Measurements from ENCODE around the gene IGF1R.
"Not testable (repeated sequence)": the region's sequence is repeated elsewhere in the genome, so short reads cannot be mapped to it uniquely, and the experiment has no call there.

The IGF1R gene

GRCh38 chr15:98647774-98648653, at the start of gene IGF1R:
Gene IGF1R, plus strand, starts transcription at chr15:98648539. Its CDS starts 1,043 bp downstream, at chr15:98649582.
- peak; percentile 75 to 77 for DNase-seq (ENCODE audit: low read depth in 2 of 2)

GRCh38 chr15:98599909-98600691, 48.2 kb upstream of the IGF1R start:
- DNase-seq (ENCODE audit: low read depth in 2 of 2): no peak

GRCh38 chr15:98604983-98605382, 43.4 kb upstream of the IGF1R start:
- no peak for DNase-seq (ENCODE audit: low read depth in 2 of 2)

GRCh38 chr15:98609144-98609852, 39.0 kb upstream of the IGF1R start:
- no peak for DNase-seq (ENCODE audit: low read depth in 2 of 2)

- DNase-seq (ENCODE audit: low read depth in 2 of 2): no peak
Measured at GRCh38 chr15:98610991-98611390, 37.3 kb upstream of the IGF1R start.

- no peak for DNase-seq (ENCODE audit: low read depth in 2 of 2)
Measured at GRCh38 chr15:98611808-98612207, 36.5 kb upstream of the IGF1R start.

GRCh38 chr15:98612490-98613110, 35.7 kb upstream of the IGF1R start:
- no peak for DNase-seq (ENCODE audit: low read depth in 2 of 2)

- no peak for DNase-seq (ENCODE audit: low read depth in 2 of 2)
Measured at GRCh38 chr15:98614681-98615080, 33.7 kb upstream of the IGF1R start.

- no peak for DNase-seq (ENCODE audit: low read depth in 2 of 2)
Measured at GRCh38 chr15:98616397-98616796, 31.9 kb upstream of the IGF1R start.

GRCh38 chr15:98617328-98617980, 30.9 kb upstream of the IGF1R start:
- DNase-seq (ENCODE audit: low read depth in 2 of 2): no peak

GRCh38 chr15:98618576-98618975, 29.8 kb upstream of the IGF1R start:
- not testable (repeated sequence) for DNase-seq (ENCODE audit: low read depth in 2 of 2)

GRCh38 chr15:98620020-98620419, 28.3 kb upstream of the IGF1R start:
- DNase-seq (ENCODE audit: low read depth in 2 of 2): no peak

- no peak for DNase-seq (ENCODE audit: low read depth in 2 of 2)
Measured at GRCh38 chr15:98621021-98621420, 27.3 kb upstream of the IGF1R start.

- no peak for DNase-seq (ENCODE audit: low read depth in 2 of 2)
Measured at GRCh38 chr15:98625614-98626013, 22.7 kb upstream of the IGF1R start.

GRCh38 chr15:98626153-98626552, 22.2 kb upstream of the IGF1R start:
- no peak for DNase-seq (ENCODE audit: low read depth in 2 of 2)

- DNase-seq (ENCODE audit: low read depth in 2 of 2): no peak
Measured at GRCh38 chr15:98628216-98628615, 20.1 kb upstream of the IGF1R start.

- DNase-seq (ENCODE audit: low read depth in 2 of 2): no peak
Measured at GRCh38 chr15:98635848-98636247, 12.5 kb upstream of the IGF1R start.

GRCh38 chr15:98643115-98643514, 5.2 kb upstream of the IGF1R start:
- DNase-seq (ENCODE audit: low read depth in 2 of 2): no peak

GRCh38 chr15:98646546-98647025, 1.8 kb upstream of the IGF1R start:
- DNase-seq (ENCODE audit: low read depth in 2 of 2): no peak

- DNase-seq (ENCODE audit: low read depth in 2 of 2): peak; percentile 33 to 37
Measured at GRCh38 chr15:98647026-98647773, 1.1 kb upstream of the IGF1R start.
